Kidney tubule cell (primary cell): ENCODE results near the gene SMOC2.

Source experiments
- DNase-seq: peaks from one replicate; pipeline ENCODE4 v3.0.0-alpha.2; 2018; ENCODE audit warnings: low spot score

The SMOC2 gene

GRCh38 chr6:168628732-168629245 lies 187.8 kb downstream of the SMOC2 start:
- DNase-seq, result no peak

- DNase-seq, result peak; percentile 95
These were observed 190.6 kb downstream of the SMOC2 start for GRCh38 chr6:168631564-168631963.

- DNase-seq, result no peak
These were observed 191.7 kb downstream of the SMOC2 start for GRCh38 chr6:168632694-168633093.

- DNase-seq, result no peak
These were observed 193.8 kb downstream of the SMOC2 start for GRCh38 chr6:168634541-168635328.

- peak; percentile 56 for DNase-seq
These were observed 195.4 kb downstream of the SMOC2 start for GRCh38 chr6:168636147-168637004.

- DNase-seq, result no peak
These were observed 196.8 kb downstream of the SMOC2 start for GRCh38 chr6:168637834-168638233.

GRCh38 chr6:168638468-168639271 lies 197.7 kb downstream of the SMOC2 start:
- DNase-seq, result no peak

- DNase-seq, result no peak
These were observed 199.2 kb downstream of the SMOC2 start for GRCh38 chr6:168640181-168640580.

GRCh38 chr6:168640768-168641167 lies 199.8 kb downstream of the SMOC2 start:
- peak; percentile 44 for DNase-seq

GRCh38 chr6:168641446-168641845 lies 200.5 kb downstream of the SMOC2 start:
- peak; percentile 87 for DNase-seq

- DNase-seq, result no peak
These were observed 202.4 kb downstream of the SMOC2 start for GRCh38 chr6:168643401-168643800.

- DNase-seq, result no peak
These were observed 204.3 kb downstream of the SMOC2 start for GRCh38 chr6:168645326-168645725.

GRCh38 chr6:168647271-168647670 lies 206.3 kb downstream of the SMOC2 start:
- DNase-seq, result no peak

- peak; percentile 64 for DNase-seq
These were observed 207.5 kb downstream of the SMOC2 start for GRCh38 chr6:168648240-168649125.

GRCh38 chr6:168649209-168649608 lies 208.2 kb downstream of the SMOC2 start:
- no peak for DNase-seq

GRCh38 chr6:168650671-168651111 lies 209.7 kb downstream of the SMOC2 start:
- no peak for DNase-seq

GRCh38 chr6:168655462-168656152 lies 214.6 kb downstream of the SMOC2 start:
- no peak for DNase-seq

GRCh38 chr6:168658059-168658458 lies 217.1 kb downstream of the SMOC2 start:
- no peak for DNase-seq

GRCh38 chr6:168660400-168660945 lies 219.5 kb downstream of the SMOC2 start:
- no peak for DNase-seq
